Activated CD4-positive, alpha-beta T cell treated with anti-CD3 and anti-CD28 coated beads for 36 hours (primary cell): ENCODE data around the gene PRR13. TPM values are rescaled to one million over a fixed set of nuclear protein-coding genes. Genes with fewer than 3 reads are reported as not detected.

Experiments used
- ATAC-seq: fragments of 200-7000 bp; cut with Tn5 transposase; one replicate; pipeline ENCODE4 v1.10.0; 2021; ENCODE audit warnings: mild to moderate bottlenecking, moderate library complexity
- CTCF ChIA-PET: fragments of 350-600 bp; sonication (Branson Sonifier 250); formaldehyde crosslinking; loops from one replicate; lab custom pipeline; 2021; ENCODE audit warnings: antibody characterized with exemption; lab: Charles Lee
- POLR2A ChIA-PET: fragments of 350-600 bp; sonication (Branson Sonifier 250); formaldehyde crosslinking; loops from one replicate; lab custom pipeline; 2021; ENCODE audit warnings: antibody characterized with exemption, inconsistent platforms; lab: Charles Lee
- DNase-seq: peaks from one replicate; pipeline ENCODE4 v3.0.0-alpha.2; 2020
- H3K27ac Mint-ChIP-seq: one replicate; pipeline ENCODE4 v1.8.0; 2021; ENCODE audit warnings: mixed read lengths
- H3K27me3 Mint-ChIP-seq: one replicate; pipeline ENCODE4 v1.8.0; 2021; ENCODE audit warnings: mixed read lengths
- H3K36me3 Mint-ChIP-seq: one replicate; pipeline ENCODE4 v1.8.0; 2021; ENCODE audit warnings: low read depth, mixed read lengths
- H3K4me1 Mint-ChIP-seq: one replicate; pipeline ENCODE4 v1.8.0; 2021; ENCODE audit warnings: mixed read lengths
- H3K4me3 Mint-ChIP-seq: one replicate; pipeline ENCODE4 v1.8.0; 2021; ENCODE audit warnings: mild to moderate bottlenecking, moderate library complexity, mixed read lengths
- H3K9me3 Mint-ChIP-seq: one replicate; pipeline ENCODE4 v1.8.0; 2021; ENCODE audit warnings: low read depth, mixed read lengths
- intact Hi-C, 2 experiments: fragments of 100-400 bp; cut with DNase I in 1 of 2; cut with micrococcal nuclease in 1 of 2; formaldehyde crosslinking; loops; one replicate each; pipeline versions ENCODE4 v1.14.2 to v1.15.1; 2022 to 2024; cut with DNase I, micrococcal nuclease
- total RNA-seq, 2 experiments: library from RNA; stranded (reverse); gene quantifications; one replicate each; pipeline ENCODE4 v1.2.3, GENCODE V29; 2021

The PRR13 gene
- total RNA-seq, 2 experiments from 2014 or later = 250 to 266 TPM

DNA sequence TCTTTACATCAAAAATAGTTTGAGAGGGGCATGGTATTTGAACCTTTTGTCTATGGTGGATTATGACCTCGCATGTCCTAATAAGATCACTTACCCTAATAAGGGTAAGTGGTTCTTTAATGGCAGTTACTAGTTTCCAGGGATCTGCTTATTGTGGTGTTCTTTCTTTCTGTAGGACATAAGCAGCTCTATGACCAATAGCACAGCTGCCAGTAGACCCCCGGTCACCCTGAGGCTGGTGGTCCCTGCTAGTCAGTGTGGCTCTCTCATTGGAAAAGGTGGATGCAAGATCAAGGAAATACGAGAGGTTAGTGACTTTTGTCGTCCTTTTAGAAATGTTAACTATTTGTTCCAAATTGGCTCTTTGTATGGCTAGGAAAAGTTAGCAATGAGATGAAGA lies 17.6 kb downstream of the PRR13 start:
- Mint-ChIP-seq H3K36me3 (peaks cover 83% of the 10 kb centered on the region), H3K4me1 (peaks cover 46% of the 10 kb centered on the region), H3K9me3 (no peaks in the 10 kb centered on the region), H3K27ac (peak overlapping the region; percentile 47), H3K27me3 (no peaks in the 10 kb centered on the region), H3K4me3 (no peak overlapping the region)
- intact Hi-C loops = no loop called here
- CTCF ChIA-PET = interaction anchor here (1.8 to 2.1 kb wide), 2 partner anchors 14 to 23 kb away, joined by 5 to 8 read pairs; no protein-coding TSS in a partner anchor
- DNase-seq = no peak
- ATAC-seq = no peak
- POLR2A ChIA-PET = interaction anchor here (0.6 to 0.7 kb wide), 3 partner anchors 11 to 20 kb away, joined by 3 to 4 read pairs (median 4); no protein-coding TSS in a partner anchor

- CTCF ChIA-PET = interaction anchor here (0.5 to 1.1 kb wide), 2 partner anchors 15 to 436 kb away, joined by 3 read pairs; no protein-coding TSS in a partner anchor
- Mint-ChIP-seq H3K36me3 (peaks cover 83% of the 10 kb centered on the region), H3K4me3 (no peak overlapping the region), H3K9me3 (no peaks in the 10 kb centered on the region), H3K27me3 (no peaks in the 10 kb centered on the region), H3K4me1 (peaks cover 43% of the 10 kb centered on the region), H3K27ac (peak overlapping the region; percentile 80)
- intact Hi-C loops = loop anchor here (1.0 to 5.0 kb wide), 2 partner anchors 9 to 439 kb away; no protein-coding TSS in a partner anchor
- POLR2A ChIA-PET = interaction anchor here (0.6 to 1.1 kb wide), 2 partner anchors 108 to 175 kb away, joined by 3 read pairs; no protein-coding TSS in a partner anchor
- no peak for DNase-seq
- no peak for ATAC-seq
Measured at GRCh38 chr12:53461059-53461458, 19.5 kb downstream of the PRR13 start.

- Mint-ChIP-seq H3K4me3 (no peak overlapping the region), H3K27me3 (no peaks in the 10 kb centered on the region), H3K9me3 (no peaks in the 10 kb centered on the region), H3K36me3 (peaks cover 84% of the 10 kb centered on the region), H3K27ac (no peak overlapping the region), H3K4me1 (peaks cover 43% of the 10 kb centered on the region)
- intact Hi-C loops = loop anchor here (1.0 to 5.0 kb wide), 2 partner anchors 9 to 439 kb away; no protein-coding TSS in a partner anchor
- POLR2A ChIA-PET = interaction anchor here (0.6 to 1.3 kb wide), 4 partner anchors 20 to 109 kb away, joined by 3 to 6 read pairs (median 4); partner anchors contain the start of genes PRR13 and TARBP2
- no peak for DNase-seq
- ATAC-seq = no peak
- CTCF ChIA-PET = interaction anchor here (0.5 to 1.1 kb wide), 2 partner anchors 15 to 436 kb away, joined by 3 read pairs; no protein-coding TSS in a partner anchor
Measured at GRCh38 chr12:53461591-53461990, 20.1 kb downstream of the PRR13 start.

DNA sequence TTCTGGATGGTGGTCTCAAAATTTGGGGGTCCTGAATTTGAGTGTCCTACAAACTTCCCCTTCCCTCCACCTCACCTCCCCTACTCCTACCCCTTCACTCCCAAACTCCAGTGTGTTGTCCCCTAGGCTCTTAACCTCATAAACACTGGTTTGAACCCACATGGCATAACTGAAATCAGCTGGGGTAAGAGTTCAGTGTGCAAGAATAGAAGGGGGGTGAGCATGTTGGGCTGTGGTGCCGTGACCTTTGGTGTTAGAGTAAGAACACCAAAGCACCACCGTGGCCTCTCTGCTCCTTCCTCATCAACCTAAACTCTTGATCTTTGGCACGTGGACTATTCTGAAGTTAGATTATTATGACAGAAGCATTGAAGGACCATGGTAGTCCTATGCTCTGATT lies 21.4 kb downstream of the PRR13 start:
- ChIA-PET POLR2A (interaction anchor here (0.6 to 4.2 kb wide), 3 partner anchors 10 to 38 kb away, joined by 3 to 36 read pairs (median 4); partner anchors contain the start of gene TARBP2), CTCF (no interaction called here)
- no peak for DNase-seq
- peaks cover 93% of the 10 kb centered on the region for H3K36me3 Mint-ChIP-seq
- H3K27ac Mint-ChIP-seq = no peak overlapping the region
- intact Hi-C loops = loop anchor here (5.0 kb wide), 1 partner anchor 441 kb away; no protein-coding TSS in a partner anchor
- H3K27me3 Mint-ChIP-seq = no peaks in the 10 kb centered on the region
- H3K4me3 Mint-ChIP-seq = no peak overlapping the region
- no peak for ATAC-seq
- peaks cover 43% of the 10 kb centered on the region for H3K4me1 Mint-ChIP-seq
- H3K9me3 Mint-ChIP-seq = no peaks in the 10 kb centered on the region

- POLR2A ChIA-PET = interaction anchor here (0.7 to 4.2 kb wide), 3 partner anchors 9 to 14 kb away, joined by 6 to 36 read pairs (median 19); no protein-coding TSS in a partner anchor
- Mint-ChIP-seq H3K9me3 (no peaks in the 10 kb centered on the region), H3K36me3 (peaks cover 91% of the 10 kb centered on the region), H3K4me1 (peaks cover 40% of the 10 kb centered on the region), H3K27me3 (no peaks in the 10 kb centered on the region), H3K27ac (peak overlapping the region; percentile 40), H3K4me3 (no peak overlapping the region)
- peak; percentile 53 for ATAC-seq
- intact Hi-C loops = loop anchor here (5.0 kb wide), 1 partner anchor 442 kb away; no protein-coding TSS in a partner anchor
- no peak for DNase-seq
- CTCF ChIA-PET = interaction anchor here (0.6 to 1.4 kb wide), 5 partner anchors 9 to 436 kb away, joined by 3 read pairs; partner anchors contain the start of gene MYG1
Measured at GRCh38 chr12:53463802-53464560, 22.4 kb downstream of the PRR13 start.

DNA sequence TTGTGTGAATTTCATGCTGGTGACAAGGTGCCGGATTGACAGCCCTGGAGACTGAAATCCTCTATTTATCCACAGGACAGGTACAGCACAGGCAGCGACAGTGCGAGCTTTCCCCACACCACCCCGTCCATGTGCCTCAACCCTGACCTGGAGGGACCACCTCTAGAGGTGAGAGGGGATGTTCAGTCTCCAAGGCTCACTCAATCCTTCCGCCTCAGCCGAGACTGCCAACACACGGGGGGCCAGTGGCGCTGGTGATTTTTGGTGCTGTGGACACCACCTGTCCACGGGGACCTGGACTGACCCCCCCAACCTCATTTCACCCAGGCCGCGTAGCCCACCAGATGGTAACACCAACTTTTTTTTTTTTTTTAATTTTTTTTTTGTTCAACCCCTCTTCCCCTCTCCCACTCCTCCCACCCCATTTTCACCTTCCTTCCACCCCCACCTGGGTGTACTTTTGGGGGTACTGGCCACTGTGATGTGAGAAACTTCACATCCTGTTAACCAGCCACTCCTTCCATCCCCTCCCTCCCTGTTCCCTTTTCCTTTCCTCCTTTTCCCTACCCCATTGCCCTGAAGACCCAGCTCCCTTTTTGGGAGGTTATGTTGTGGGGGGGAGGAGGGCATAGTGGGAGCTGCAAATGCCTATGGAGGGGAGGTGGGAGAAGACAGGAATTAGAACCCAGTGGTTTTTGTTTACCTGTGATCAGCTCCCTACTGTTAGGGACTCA lies 23.3 kb downstream of the PRR13 start:
- POLR2A ChIA-PET = interaction anchor here (0.7 to 4.2 kb wide), 3 partner anchors 10 to 14 kb away, joined by 6 to 36 read pairs (median 19); no protein-coding TSS in a partner anchor
- CTCF ChIA-PET = interaction anchor here (0.6 to 1.6 kb wide), 7 partner anchors 8 to 437 kb away, joined by 3 to 6 read pairs (median 3); partner anchors contain the start of gene MYG1
- DNase-seq = no peak

DNA sequence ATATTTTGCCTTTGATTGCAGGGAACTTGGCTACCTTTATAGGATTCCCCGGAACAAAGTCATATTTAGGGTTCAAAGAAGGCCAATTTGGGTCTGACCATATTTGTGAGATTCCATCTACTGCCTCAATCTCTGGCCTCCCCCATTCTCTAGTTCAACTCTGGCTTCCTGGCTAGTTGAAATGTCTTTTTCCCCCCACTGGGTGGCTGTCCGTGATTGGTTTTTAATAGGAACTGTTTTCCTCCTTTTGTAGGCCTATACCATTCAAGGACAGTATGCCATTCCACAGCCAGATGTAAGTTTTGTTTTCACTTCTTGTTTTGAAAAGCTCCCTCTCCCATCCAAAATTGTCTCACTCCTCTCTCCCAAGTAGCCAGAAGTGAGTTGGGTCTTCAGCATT lies 24.1 kb downstream of the PRR13 start:
- H3K4me1 Mint-ChIP-seq = peaks cover 30% of the 10 kb centered on the region
- no peak for ATAC-seq
- peaks cover 85% of the 10 kb centered on the region for H3K36me3 Mint-ChIP-seq
- CTCF ChIA-PET = interaction anchor here (1.4 to 1.6 kb wide), 2 partner anchors 9 to 16 kb away, joined by 3 to 6 read pairs; no protein-coding TSS in a partner anchor
- no peaks in the 10 kb centered on the region for H3K9me3 Mint-ChIP-seq
- no peaks in the 10 kb centered on the region for H3K27me3 Mint-ChIP-seq
- DNase-seq = no peak
- H3K4me3 Mint-ChIP-seq = no peak overlapping the region
- intact Hi-C loops = no loop called here
- POLR2A ChIA-PET = interaction anchor here (0.6 to 4.2 kb wide), 4 partner anchors 9 to 172 kb away, joined by 3 to 36 read pairs (median 12); no protein-coding TSS in a partner anchor
- H3K27ac Mint-ChIP-seq = peak overlapping the region; percentile 15

More for the DNA sequence above, 23.3 kb downstream of the PRR13 start:
- H3K9me3 Mint-ChIP-seq = no peaks in the 10 kb centered on the region
- no peak overlapping the region for H3K4me3 Mint-ChIP-seq
- intact Hi-C loops = loop anchor here (5.0 kb wide), 1 partner anchor 443 kb away; no protein-coding TSS in a partner anchor
- H3K27ac Mint-ChIP-seq = peak overlapping the region; percentile 29
- peaks cover 87% of the 10 kb centered on the region for H3K36me3 Mint-ChIP-seq
- ATAC-seq = no peak
- peaks cover 35% of the 10 kb centered on the region for H3K4me1 Mint-ChIP-seq
- no peaks in the 10 kb centered on the region for H3K27me3 Mint-ChIP-seq

DNA sequence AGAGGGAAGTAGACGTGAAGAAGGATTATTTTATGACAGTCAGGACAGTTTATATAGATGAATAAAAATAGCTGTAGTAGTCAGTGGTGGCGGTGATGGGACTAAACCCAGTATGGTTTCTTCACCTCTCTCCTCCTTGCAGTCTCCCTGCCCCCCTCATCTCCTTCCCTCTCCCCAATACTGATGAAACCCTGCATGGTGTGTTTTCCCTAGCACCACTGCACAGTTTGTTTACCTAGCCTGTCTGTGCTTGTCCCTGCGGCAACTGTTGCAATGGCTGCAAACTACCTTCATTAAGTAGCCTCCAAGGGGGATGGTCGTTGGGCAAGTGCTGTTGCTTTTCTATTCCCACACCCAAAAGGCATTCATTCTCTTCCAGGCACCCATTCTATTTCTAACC lies 25.1 kb downstream of the PRR13 start:
- POLR2A ChIA-PET = interaction anchor here (4.2 kb wide), 1 partner anchor 8 kb away, joined by 36 read pairs; no protein-coding TSS in a partner anchor
- Mint-ChIP-seq H3K27me3 (no peaks in the 10 kb centered on the region), H3K27ac (peak overlapping the region; percentile 19), H3K4me3 (no peak overlapping the region), H3K4me1 (peaks cover 29% of the 10 kb centered on the region), H3K9me3 (no peaks in the 10 kb centered on the region), H3K36me3 (peaks cover 82% of the 10 kb centered on the region)
- DNase-seq = no peak
- CTCF ChIA-PET = interaction anchor here (1.2 kb wide), 1 partner anchor 10 kb away, joined by 3 read pairs; no protein-coding TSS in a partner anchor
- intact Hi-C loops = no loop called here
- ATAC-seq = no peak

DNA sequence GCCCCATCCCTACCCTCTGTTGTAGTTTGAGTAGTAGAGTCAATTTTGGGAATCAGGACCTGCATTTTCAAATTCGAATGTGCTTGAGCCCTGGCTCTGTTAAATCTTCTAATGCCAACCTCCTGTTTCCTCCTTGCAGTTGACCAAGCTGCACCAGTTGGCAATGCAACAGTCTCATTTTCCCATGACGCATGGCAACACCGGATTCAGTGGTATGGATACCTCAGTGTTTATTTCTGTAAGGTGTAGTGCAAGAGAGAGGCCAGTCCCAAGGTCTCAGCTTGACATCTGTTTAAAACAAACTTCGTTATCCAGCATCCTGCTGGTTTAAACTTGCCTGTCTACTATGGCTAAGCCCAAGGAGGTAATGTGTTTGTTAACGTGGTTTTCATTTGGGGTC lies 25.5 kb downstream of the PRR13 start:
- Mint-ChIP-seq H3K27me3 (no peaks in the 10 kb centered on the region), H3K27ac (peak overlapping the region; percentile 19), H3K4me3 (no peak overlapping the region), H3K36me3 (peaks cover 82% of the 10 kb centered on the region), H3K9me3 (no peaks in the 10 kb centered on the region), H3K4me1 (peaks cover 33% of the 10 kb centered on the region)
- ATAC-seq (no peak), DNase-seq (no peak)
- CTCF ChIA-PET = interaction anchor here (1.2 kb wide), 1 partner anchor 10 kb away, joined by 3 read pairs; no protein-coding TSS in a partner anchor
- POLR2A ChIA-PET = interaction anchor here (1.1 to 4.2 kb wide), 2 partner anchors 8 to 10 kb away, joined by 6 to 36 read pairs; no protein-coding TSS in a partner anchor
- intact Hi-C loops = no loop called here

- H3K4me1 Mint-ChIP-seq = peaks cover 36% of the 10 kb centered on the region
- no peaks in the 10 kb centered on the region for H3K9me3 Mint-ChIP-seq
- peaks cover 81% of the 10 kb centered on the region for H3K36me3 Mint-ChIP-seq
- CTCF ChIA-PET = interaction anchor here (0.5 to 1.0 kb wide), 4 partner anchors 9 to 185 kb away, joined by 3 to 5 read pairs (median 4); no protein-coding TSS in a partner anchor
- H3K27me3 Mint-ChIP-seq = no peaks in the 10 kb centered on the region
- DNase-seq (no peak), ATAC-seq (no peak)
- POLR2A ChIA-PET = interaction anchor here (0.5 to 1.1 kb wide), 7 partner anchors 9 to 443 kb away, joined by 3 to 6 read pairs (median 4); partner anchors contain the start of gene NPFF
- H3K27ac Mint-ChIP-seq = no peak overlapping the region
- H3K4me3 Mint-ChIP-seq = no peak overlapping the region
- intact Hi-C loops = loop anchor here in 1 of 2 experiments (2.0 kb wide), 1 partner anchor 15 kb away; the partner anchor contains the start of gene PCBP2
Measured at GRCh38 chr12:53467880-53468279, 26.3 kb downstream of the PRR13 start.
